HFF-Myc (cell line): ENCODE results near the gene CTCF.
A peak's percentile ranks its signal among the peaks of the same experiment; 100 is the strongest.

Source experiments
- DNase-seq: peaks from one replicate; pipeline ENCODE4 v3.0.0-alpha.2; 2011; ENCODE audit warnings: low read depth; ENCODE audit errors: extremely low read depth
- H3K4me3 ChIP-seq: replicated peaks from 2 replicates; pipeline ENCODE4 v1.5.1; 2011; ENCODE audit warnings: low read depth, mild to moderate bottlenecking, control low read depth, low read length
- TF ChIP-seq, protein P1 (sequence below): IDR thresholded peaks from 2 replicates; pipeline ENCODE4 v1.5.1; 2012; ENCODE audit warnings: mild to moderate bottlenecking, low read depth, low read length, control low read depth; ENCODE audit errors: missing control alignments

CTCF gene

DNA sequence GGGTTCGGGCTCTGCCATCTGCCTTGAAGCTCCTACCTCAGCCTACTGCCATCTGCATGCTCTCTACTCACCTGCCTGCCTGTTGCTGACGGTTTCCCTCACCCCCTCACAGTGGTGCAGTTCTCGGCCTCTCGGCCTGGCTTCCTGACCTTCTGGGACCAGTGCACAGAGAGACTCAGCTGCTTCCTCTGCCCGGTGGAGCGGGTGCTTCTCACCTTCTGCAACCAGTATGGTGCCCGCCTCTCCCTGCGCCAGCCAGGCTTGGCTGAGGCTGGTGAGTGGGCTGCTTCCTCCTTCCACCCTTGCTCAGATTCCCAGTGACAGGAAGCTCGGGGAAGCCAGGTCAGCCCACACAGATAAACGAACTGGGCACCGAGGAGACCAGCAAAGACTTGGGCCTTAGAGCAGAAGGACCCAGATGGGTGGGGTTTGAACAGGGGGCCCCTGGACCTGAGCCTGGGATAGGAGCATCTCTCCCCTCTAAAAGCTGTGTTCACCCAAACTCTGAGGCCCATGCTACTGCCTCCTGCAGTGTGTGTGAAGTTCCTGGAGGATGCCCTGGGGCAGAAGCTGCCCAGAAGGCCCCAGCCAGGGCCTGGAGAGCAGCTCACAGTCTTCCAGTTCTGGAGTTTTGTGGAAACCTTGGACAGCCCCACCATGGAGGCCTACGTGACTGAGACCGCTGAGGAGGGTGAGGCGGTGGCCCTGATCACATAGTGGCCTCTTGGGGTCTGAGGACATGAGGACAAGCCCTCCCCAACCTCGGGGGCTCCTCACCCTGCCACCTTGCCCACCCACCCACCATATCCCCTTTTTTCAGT is 17.3 kb upstream of the CTCF start:
- TF ChIP-seq, protein P1, sequence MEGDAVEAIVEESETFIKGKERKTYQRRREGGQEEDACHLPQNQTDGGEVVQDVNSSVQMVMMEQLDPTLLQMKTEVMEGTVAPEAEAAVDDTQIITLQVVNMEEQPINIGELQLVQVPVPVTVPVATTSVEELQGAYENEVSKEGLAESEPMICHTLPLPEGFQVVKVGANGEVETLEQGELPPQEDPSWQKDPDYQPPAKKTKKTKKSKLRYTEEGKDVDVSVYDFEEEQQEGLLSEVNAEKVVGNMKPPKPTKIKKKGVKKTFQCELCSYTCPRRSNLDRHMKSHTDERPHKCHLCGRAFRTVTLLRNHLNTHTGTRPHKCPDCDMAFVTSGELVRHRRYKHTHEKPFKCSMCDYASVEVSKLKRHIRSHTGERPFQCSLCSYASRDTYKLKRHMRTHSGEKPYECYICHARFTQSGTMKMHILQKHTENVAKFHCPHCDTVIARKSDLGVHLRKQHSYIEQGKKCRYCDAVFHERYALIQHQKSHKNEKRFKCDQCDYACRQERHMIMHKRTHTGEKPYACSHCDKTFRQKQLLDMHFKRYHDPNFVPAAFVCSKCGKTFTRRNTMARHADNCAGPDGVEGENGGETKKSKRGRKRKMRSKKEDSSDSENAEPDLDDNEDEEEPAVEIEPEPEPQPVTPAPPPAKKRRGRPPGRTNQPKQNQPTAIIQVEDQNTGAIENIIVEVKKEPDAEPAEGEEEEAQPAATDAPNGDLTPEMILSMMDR = no peak
- DNase-seq = no peak

DNA sequence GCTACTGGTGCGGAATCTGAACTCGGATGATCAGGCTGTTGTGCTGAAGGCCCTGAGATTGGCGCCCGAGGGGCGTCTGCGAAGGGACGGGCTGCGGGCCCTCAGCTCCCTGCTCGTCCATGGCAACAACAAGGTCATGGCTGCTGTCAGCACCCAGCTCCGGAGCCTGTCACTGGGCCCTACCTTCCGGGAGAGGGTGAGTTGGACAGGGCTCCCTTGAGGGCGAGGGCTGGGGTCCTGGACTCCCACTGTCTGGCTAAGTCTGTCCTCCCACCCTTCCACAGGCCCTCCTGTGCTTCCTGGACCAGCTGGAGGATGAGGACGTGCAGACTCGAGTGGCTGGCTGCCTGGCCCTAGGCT is 16.7 kb upstream of the CTCF start:
- DNase-seq = no peak

More for the DNA sequence above, 17.3 kb upstream of the CTCF start:
- H3K4me3 ChIP-seq = no peak overlapping the region

DNA sequence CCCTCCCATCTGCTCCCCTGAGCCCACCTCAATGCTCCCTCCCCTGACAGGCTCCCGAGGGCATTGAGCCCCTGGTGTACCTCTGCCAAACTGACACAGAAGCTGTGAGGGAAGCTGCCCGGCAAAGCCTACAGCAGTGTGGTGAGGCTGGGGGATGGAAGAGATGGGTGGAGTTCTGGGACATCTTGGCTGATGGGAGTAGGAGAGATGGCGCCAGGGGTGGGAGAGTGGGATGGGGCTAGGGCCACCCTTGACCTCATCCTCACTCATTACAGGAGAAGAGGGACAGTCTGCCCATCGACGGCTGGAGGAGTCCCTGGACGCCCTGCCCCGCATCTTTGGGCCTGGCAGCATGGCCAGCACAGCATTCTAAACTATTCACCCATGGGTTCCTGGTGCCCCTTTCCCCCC is 16.2 kb upstream of the CTCF start:
- TF ChIP-seq, protein P1 = no peak
- no peak for DNase-seq
- H3K4me3 ChIP-seq = no peak overlapping the region

More for the DNA sequence above, 16.7 kb upstream of the CTCF start:
- TF ChIP-seq, protein P1 = no peak
- no peak overlapping the region for H3K4me3 ChIP-seq

DNA sequence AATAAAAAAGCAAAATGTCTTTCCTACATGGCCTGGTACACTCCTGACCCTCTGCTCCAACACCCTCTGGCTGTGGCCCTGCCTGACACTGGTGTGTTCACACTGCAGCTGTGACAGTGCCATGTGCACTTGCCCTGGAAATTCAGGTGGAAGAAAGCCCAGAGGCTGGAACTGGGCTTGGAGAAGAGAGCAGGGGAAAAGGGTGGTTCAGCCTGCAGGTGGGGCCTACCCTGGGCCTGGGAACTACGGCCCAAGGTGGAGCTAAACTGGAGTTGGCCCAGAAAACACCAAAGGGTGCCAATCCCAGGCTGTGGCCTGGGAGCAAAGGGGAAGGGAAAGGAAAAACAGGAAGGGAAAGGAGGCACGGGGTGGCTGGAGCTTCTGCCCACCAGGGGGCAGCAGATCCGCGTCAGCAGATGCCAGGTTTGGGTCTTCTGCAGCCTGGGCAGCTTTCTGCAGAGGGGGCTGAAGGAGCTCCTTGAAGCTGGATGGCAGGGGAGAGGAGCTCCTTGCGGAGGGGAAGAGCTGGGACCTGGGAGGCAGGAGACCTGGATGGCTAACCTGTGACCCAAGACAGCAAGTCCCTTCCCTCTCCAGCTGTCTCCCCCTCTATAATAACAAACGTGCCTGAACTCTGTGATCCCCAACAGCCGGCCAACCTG is 15.4 kb upstream of the CTCF start:
- DNase-seq = peak; percentile 39
- TF ChIP-seq, protein P1 = peak; percentile 95
- no peak overlapping the region for H3K4me3 ChIP-seq

DNA sequence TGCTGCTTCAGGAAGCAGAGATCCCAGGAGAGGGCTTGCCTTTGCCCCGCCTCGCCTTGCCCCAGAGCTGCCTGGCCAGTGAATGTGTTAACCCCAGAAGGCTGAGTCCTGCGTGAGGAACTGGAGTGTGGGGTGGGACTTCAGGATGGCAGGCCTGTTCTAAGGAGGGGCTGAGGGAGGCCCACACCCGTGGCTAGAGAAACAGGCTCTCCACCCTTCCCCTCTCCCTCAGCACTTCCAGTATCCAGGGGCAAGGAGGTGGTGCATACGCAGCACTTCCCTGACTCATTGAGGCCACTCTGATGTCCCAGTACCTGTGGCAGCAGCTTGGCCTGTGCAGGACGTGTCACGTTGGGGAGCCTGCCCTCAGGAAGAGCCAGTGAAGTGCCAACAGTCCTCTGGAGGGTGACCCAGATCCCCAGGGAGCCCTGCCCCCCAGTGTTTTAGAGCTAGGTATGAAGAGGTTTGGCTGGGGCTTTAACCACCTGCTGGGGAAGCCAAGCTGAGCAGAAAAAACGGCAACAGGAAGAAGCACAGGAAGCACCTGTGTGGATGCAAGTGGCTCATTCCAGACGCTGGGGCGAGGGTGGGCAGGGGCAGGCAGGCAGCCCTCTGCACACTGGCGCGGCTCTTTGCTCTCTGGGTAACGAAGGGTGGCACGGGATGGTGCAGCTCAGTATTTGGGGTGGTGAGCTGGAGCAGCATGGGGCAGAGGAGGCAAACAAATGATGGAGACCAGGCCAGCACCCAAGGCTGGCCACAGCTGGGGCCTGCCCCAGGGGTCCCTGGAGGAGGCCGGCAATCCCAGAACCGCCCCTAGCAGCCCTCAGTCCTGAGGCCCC is 14.7 kb upstream of the CTCF start:
- TF ChIP-seq, protein P1 = no peak
- no peak for DNase-seq
- H3K4me3 ChIP-seq = no peak overlapping the region

DNA sequence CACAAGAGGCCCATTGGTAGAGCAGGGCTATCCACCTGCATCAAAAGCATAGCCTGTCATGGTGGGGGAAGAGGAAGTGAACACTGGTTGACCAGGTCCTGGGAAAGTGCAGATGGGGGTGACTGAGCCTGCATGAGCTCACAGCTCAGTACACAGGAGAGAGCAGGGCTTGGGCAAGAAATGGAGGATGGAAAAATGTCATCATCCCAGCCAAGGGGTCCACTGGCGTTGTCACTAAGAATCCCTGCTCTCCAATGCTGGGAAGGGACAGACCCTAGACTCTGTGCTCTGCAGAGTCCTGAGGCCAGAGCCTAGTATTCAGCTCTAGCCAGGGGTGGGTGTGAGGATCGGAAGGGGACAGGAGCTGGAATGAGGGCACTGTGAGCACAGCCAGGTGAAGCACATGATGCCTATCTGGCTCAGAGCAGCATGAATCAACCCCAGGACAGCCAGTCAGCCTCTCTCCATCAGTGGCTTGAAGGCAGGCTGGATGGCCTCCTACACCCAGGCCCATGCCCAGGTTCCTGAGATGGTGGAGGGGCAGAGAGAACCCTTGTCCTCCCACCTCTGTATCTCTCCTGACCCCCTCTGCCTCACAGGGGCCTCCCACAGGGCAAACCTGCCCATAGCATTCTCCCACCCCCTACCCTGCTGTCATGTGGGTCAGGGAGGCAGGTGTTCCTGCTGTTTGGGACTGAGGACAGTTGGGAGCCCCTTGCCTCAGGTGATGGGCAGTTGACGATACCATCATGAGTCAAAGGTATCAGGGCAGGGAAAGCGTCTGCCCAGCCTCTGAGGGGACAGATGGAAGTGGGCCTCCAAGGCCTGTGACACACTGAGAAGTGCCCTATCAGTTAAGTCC is 13.8 kb upstream of the CTCF start:
- TF ChIP-seq, protein P1 = no peak
- DNase-seq = no peak
- no peak overlapping the region for H3K4me3 ChIP-seq
